ENCODE results near the gene MIOX.
A peak's percentile ranks its signal among the peaks of the same experiment; 100 is the strongest.
"Not testable (repeated sequence)": the region's sequence is repeated elsewhere in the genome, so short reads cannot be mapped to it uniquely, and the experiment has no call there.

The MIOX gene

DNA sequence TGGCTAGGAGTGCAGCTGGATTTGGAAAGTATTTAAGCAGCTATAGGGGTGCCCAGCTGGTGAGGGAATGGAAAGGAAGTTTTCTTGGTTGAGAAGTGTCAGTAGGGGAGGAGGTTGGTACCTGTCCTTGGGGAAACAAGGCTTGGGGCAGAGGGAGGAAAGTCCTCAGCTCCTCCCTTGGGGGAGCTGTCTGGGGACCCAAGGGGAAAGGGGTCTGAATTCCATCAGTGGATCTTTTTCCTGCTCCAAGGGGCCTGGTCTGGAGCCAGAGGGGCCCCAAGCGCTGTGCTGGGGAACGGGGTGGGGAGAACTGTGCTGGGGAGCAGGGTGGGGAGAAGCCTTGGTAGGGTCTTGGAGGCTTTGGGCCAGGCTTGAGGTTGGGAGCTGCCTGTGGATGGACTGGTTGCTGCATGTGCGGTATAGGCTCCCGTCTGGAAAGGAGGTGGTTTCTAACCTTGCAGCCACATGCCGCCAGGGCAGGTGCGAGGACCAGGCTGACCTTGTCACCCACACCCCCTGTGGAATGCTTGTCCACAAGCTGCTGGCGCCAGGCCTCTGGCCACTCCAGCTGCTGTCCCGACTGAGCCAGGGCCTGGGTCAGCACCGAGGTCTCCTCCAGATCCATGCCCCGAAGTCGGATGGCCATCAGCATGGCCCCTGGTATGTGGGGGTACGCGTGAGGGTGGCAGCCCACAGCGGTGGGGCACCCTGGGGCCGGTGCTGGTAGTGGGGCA lies 42.2 kb downstream of the MIOX start:
- DNase-seq (ENCODE audit: low read depth in 1 of 2, low spot score in 1 of 2), result no peak

DNA sequence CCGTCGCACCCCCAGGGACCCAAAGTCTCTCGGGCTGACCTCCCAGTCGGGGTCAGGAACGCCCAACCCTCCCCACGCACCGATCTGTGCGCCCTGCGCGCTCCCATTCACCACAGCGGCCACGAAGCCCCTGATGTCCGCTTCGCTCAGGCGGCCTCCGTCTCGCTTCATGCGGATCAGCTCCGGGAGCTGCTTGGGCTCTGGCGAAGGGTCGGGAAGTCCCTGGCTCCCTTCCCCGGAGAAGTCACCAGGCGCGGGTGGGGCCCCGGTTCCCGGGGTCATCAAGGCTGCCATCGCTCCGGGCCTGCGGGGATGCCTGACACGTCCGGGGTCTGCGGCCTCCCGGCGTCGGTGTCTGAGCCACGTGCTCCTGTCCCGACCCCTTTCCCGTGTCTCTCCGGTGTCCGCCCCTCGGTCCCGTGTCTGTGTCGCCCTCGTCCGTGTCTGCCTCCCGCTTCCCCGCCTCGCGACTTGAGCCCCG lies 42.8 kb downstream of the MIOX start:
- no peak for DNase-seq (ENCODE audit: low read depth in 1 of 2, low spot score in 1 of 2)

DNA sequence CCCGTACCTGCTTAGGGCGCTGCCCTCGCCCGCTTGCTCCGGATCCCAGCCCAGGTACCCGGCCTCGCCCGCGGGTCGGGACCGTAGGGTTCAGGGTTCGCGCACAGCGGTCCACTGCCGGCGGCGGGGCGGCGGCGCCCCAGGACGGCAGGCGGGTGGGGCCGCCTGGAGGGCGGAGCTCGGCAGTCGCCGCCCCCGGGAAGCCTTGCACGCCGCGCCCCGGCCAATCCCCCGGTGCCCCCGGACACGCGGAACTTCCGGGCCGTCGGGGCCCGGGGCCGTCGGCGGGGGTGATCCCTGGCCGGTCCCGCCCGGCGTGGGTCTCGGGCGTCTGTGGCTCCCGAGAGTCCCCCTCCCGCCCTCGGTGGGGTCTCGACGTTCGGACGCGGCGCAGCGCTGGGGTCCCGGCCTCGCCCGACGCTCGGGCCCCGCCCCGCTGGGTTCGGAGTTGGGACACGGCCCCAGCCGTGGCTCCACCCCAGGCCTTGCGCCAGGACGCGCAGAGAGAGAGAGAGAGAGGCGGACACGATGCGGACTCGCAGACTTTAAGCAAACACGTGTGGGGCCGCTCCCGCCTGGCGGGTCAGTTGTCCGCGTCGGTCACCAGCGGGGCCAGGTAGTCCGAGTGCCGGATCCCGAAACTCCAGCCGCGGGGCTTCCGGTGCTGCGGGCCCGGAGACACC lies 43.4 kb downstream of the MIOX start, which contains the start of gene TYMP:
TSS of gene TYMP (minus strand) at position 116 of the 683 bp plus-strand sequence. CDS start 303 bp downstream, outside the sequence.
- DNase-seq (ENCODE audit: low read depth in 1 of 2, low spot score in 1 of 2), result peak in 1 of 2 donors; percentile 60

DNA sequence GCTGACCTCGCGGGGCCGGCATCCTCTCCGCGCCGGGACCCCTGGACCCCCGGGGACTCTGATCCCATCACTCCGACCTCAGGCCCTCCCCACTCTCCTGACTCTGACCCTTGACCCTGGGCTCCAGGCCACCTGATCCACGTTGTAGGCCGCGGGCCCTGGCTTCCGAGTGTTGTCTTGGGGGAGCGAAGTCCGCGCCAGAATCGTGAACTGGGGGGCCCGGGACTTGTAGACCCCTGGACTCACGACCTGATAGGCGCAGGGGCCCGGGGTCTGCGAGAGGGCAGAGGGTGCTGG lies 43.9 kb downstream of the MIOX start:
- no peak for DNase-seq (ENCODE audit: low read depth in 1 of 2, low spot score in 1 of 2)

DNA sequence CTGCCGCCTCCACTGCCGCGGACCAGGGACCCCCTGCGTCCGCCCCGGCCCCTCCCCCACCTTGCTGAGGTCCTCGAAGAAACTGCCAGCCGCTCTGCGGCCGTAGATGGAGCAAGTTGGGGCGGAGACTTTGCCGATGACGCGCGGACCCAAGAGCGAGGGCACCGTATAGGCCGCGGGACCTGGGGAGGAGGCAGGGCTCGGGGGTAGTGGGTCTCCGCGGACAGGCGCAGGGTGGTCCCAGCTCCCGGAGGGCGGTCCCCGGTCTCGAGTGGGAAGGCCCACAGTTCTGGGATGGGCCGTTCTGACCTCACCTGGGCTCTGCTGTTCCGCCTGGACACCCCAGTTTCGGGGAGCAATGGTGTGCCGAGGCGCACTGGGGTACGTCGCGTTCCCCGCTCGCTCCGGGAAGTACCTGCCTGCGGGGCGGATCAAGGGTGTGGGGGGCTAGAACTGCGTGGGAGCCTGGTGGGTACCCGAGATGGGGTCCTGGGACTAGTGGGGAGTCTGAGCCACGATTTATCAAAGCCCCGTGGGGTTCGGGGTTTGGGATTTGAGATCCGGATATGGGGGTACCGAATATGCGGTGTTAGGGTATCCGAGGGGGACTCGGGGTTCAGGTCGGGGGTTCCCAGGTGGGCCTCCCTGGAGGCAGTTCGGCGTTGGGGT lies 44.4 kb downstream of the MIOX start:
- peak; percentile 67 to 76 for DNase-seq (ENCODE audit: low read depth in 1 of 2, low spot score in 1 of 2)

DNA sequence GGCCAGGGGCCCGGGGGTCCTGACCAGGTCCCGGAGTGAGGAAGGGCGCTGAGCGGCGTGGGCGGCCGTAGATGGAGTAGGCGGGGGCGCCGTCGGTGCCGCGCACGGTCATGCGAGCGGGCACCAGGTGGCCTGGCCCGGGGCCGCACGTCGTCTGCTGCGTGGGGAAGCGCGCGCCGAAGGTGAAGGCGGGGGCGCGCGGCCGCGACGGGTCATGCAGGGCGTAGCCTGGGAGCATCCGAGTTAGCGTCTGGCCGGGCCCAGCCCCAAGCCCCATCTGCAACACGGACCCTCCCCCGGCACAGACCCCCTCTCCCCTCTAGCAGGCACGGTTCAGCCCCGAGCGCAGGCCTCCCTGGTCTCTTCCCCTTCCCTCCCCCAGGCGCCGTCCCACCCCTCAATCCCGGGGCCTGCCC lies 44.9 kb downstream of the MIOX start:
- DNase-seq (ENCODE audit: low read depth in 1 of 2, low spot score in 1 of 2), result peak in 1 of 2 donors; percentile 47

DNA sequence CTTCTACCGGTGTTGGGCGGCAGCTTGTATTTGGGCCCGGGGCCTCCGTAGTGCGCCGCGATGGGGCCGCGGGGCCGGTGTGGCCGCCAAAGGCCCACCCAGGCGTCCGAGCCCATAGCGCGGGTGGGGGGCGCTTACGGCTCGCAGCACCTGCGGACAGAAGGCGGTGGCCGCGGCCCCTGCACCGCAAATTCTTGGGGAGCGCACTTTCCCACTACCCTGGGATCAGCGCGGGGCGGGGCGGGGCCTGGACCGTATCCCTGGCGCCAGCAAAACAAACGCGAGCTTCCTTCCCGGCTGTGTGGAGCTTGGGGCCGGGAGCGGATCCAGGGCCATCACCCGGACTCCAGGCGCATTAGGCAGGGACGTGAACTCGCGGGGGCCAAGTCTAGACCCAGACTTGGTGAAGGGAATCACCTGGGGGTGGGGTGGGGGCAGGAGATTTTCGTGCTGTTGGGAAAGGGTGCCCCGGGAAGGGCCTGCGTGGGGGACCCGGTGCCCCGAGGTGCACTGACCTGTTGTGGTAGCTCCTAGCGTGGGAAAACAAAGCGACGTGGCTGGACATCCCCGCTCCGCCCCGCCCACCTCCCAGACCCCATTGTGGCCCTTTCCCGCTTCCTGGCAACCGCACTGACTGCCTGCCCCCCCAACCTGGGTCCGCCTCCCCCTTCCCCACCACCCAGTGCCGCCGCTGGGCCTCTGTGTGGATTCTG lies 45.5 kb downstream of the MIOX start:
- no peak for DNase-seq (ENCODE audit: low read depth in 1 of 2, low spot score in 1 of 2)

DNA sequence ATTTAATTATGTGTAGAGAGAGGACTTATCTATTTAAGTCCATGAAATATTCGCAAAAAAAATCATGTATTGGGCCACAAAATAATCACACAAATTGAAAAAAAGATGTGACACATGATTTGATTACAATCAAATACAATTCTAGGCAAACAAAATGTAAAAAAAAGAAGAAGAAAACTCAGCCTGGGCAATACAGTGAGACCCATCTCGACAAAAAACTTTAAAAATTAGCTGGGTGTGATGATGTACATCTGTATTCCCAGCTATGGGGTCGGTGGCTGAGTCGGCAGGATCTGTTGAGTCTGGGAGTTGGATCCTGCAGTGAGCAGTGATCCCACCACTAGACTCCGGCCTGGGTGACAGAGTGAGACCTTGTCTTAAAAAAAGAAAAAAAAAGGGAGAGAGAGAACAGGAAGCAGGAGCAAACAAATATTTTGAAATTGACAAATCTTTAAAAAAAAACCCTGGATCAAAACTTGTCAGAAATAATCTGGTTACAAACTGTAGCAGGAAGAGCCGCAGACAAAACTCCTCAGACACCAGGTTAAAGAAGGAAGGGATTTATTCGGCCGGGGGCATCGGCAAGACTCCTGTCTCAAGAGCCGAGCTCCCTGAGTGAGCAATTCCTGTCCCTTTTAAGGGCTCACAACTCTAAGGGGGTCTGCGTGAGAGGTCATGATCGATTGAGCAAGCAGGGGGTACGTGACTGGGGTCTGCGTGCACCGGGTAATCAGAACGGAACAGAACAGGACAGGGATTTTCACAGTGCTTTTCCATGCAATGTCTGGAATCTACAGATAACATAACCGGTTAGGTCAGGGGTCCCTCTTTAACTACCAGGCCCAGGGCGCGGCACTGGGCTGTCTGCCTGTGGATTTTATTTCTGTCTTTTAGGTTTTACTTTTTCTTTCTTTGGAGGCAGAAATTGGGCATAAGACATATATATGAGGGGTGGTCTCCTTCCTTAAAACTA lies 46.5 kb downstream of the MIOX start:
- DNase-seq (ENCODE audit: low read depth in 1 of 2, low spot score in 1 of 2), result no peak

DNA sequence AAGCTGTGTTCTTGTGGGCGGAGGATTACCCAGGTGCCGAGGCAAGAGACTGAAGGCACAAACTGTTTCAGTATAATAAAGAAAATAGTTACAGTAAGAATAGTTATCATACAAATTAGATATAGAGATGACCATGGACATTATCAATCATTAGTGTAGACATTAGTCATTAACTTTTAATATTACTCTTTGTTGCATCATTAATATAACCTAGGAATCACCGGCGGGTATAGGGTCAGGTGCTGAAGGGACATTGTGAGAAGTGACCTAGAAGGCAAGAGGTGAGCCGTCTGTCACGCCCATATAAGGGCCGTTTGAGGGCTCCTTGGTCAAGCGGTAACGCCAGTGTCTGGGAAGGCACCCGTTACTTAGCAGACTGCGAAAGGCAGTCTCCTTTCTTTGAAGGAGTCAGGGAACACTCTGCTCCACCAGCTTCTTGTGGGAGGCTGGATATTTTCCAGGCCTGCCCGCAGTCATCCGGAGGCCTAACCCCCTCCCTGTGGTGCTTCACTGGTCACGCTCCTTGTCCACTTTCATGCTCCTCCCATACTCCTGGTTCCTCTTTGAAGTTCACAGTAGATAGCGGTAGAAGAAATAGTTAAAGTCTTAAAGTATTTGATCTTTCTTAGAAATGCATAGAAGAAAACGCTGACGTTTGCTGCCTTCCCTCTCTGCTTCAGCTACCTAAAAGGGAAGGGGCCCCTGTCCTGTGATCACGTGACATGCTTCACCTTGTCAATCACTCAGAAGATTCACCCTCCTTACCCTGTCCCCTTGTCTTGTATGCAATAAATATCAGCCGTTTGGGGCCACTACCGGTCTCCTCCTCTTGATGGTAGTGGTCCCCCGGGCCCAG lies 47.4 kb downstream of the MIOX start:
- not testable (repeated sequence) for DNase-seq (ENCODE audit: low read depth in 1 of 2, low spot score in 1 of 2)

DNA sequence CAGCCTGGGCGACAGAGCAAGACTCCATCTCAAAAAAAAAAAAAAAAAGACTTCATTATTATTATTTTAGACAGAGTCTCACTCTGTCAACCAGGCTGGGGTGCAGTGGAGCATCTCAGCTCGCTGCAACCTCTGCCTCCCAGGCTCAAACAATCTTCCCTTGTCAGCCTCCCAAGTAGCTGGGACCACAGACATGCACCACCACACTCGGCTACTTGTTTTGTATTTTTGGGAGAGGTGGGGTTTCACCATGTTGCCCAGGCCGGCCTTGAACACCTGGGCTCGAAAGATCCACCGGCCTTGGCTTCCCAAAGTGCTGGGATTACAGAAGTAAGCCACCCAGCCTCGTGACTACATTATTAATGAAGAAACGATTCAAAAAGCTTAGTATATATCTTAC lies 48.5 kb downstream of the MIOX start:
- no peak for DNase-seq (ENCODE audit: low read depth in 1 of 2, low spot score in 1 of 2)

DNA sequence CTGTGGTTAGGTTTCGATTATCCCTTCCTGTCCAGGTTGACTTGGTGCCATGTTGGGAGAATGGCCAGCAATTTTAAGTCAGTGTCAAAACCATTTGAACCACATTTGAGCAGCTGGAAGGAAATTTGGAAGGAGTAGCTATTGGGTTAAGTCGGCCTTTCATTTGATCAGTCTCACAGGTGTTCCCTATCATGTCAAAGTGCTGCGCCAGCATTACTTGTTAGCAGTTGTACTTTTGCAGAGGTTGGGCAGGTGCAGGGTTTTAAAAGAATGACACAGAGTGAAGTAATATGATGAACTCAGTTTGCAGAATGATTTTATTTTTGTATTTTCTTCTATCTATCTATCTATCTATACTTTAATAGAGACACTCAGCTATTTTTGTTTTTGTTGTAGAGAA lies 49.6 kb downstream of the MIOX start:
- no peak for DNase-seq (ENCODE audit: low read depth in 1 of 2, low spot score in 1 of 2)

DNA sequence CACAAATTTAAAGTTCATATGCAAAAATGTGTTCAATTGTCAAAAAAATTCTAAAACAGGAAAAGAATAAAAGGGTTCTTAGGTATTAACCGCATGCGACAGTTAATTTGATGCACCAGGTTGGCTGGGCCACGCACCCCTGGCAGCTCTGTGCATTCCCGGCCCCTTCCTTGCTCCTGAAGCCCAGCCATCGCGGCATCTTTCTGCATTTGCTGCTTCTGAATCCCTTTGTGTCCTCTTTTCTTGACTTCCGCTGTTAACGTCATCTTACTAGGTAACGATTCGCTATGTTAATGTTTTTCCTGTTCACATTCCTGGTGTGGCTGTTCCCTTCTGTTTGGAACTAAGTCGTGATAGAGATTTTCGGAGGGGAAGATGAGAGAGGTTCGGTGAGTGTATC lies 51.1 kb downstream of the MIOX start:
- DNase-seq (ENCODE audit: low read depth in 1 of 2, low spot score in 1 of 2), result no peak

Data from activated CD4-positive, alpha-beta T cell treated with anti-CD3 and anti-CD28 coated beads, Interleukin-2, amount 50 U/mL, for 24 hours (primary cell).